H1 (cell line): ENCODE results near the gene ULK3. TPM values are rescaled to one million over a fixed set of nuclear protein-coding genes. Genes with fewer than 3 reads are reported as not detected.

Experiments used
- CTCF ChIA-PET: fragments of 300-600 bp; sonication (Branson Sonifier 250); formaldehyde crosslinking; loops from one replicate; lab custom pipeline; 2021; ENCODE audit not compliant: partially characterized antibody; lab: Charles Lee
- POLR2A ChIA-PET: fragments of 300-600 bp; sonication (Branson Sonifier 250); formaldehyde crosslinking; loops from one replicate; lab custom pipeline; 2021; ENCODE audit warnings: inconsistent platforms; ENCODE audit not compliant: partially characterized antibody; lab: Charles Lee
- DNase-seq, 2 experiments: peaks; one replicate each; pipeline versions ENCODE4 v3.0.0 to v3.0.0-alpha.2; 2010 to 2022; ENCODE audit warnings: low spot score in 2 of 2, low read depth in 1 of 2, mixed read lengths in 1 of 2
- FAIRE-seq: peaks from 2 replicates; lab custom pipeline; 2011; peaks lifted over from hg19 to GRCh38; lab: Jason Lieb, UNC
- H2AFZ ChIP-seq: 2 replicates; pipeline ENCODE4 v1.8.1; 2012; ENCODE audit warnings: low read length, inconsistent platforms
- H2AK5ac ChIP-seq: 2 replicates; pipeline ENCODE4 v1.6.1; 2013; ENCODE audit warnings: low read depth, low read length
- H2BK120ac ChIP-seq: replicated peaks from 2 replicates; pipeline ENCODE3; 2013; ENCODE audit warnings: low read depth, low read length, inconsistent platforms
- H2BK12ac ChIP-seq: 2 replicates; pipeline ENCODE4 v1.6.1; 2013; ENCODE audit warnings: low read depth, low read length
- H2BK15ac ChIP-seq: 2 replicates; pipeline ENCODE4 v1.6.1; 2013; ENCODE audit warnings: low read length
- H2BK20ac ChIP-seq: 2 replicates; pipeline ENCODE4 v1.6.1; 2013; ENCODE audit warnings: low read length
- H2BK5ac ChIP-seq: 2 replicates; pipeline ENCODE4 v1.6.1; 2013; ENCODE audit warnings: low read depth, low read length
- H3K14ac ChIP-seq: 2 replicates; pipeline ENCODE4 v1.6.1; 2013; ENCODE audit warnings: inconsistent platforms; ENCODE audit not compliant: insufficient read length
- H3K18ac ChIP-seq: 2 replicates; pipeline ENCODE4 v1.6.1; 2013; ENCODE audit warnings: low read length; ENCODE audit errors: extremely low read depth
- H3K23ac ChIP-seq: 2 replicates; pipeline ENCODE4 v1.6.1; 2013; ENCODE audit warnings: inconsistent platforms; ENCODE audit not compliant: insufficient read length
- H3K23me2 ChIP-seq: 2 replicates; pipeline ENCODE4 v1.6.1; 2013; ENCODE audit warnings: low read depth, low read length
- H3K27ac ChIP-seq: 2 replicates; pipeline ENCODE4 v1.6.1; 2011; ENCODE audit warnings: low read depth, low read length, inconsistent platforms
- H3K27me3 ChIP-seq, 4 experiments: replicated peaks in 1 of 4; 1 replicate in 1 of 4; 2 replicates in 3 of 4; pipeline versions ENCODE4 v1.6.1 to v1.8.1; 2011 to 2013; ENCODE audit warnings: low read length in 3 of 4, mild to moderate bottlenecking in 3 of 4, inconsistent platforms in 2 of 4, mixed read lengths in 2 of 4, moderate library complexity in 1 of 4; ENCODE audit not compliant: control insufficient read depth in 3 of 4, insufficient read depth in 3 of 4; ENCODE audit errors: extremely low read depth in 1 of 4
- H3K36me3 ChIP-seq, 4 experiments: 2 replicates each; pipeline versions ENCODE4 v1.6.1 to v1.8.1; 2011 to 2013; ENCODE audit warnings: mild to moderate bottlenecking in 4 of 4, low read length in 3 of 4, moderate library complexity in 2 of 4, control low read depth in 1 of 4, inconsistent platforms in 1 of 4; ENCODE audit not compliant: insufficient read depth in 4 of 4, control insufficient read depth in 2 of 4
- H3K4ac ChIP-seq: replicated peaks from 2 replicates; pipeline ENCODE3; 2013; ENCODE audit warnings: low read length, low read depth, mixed read lengths, inconsistent platforms; ENCODE audit not compliant: insufficient read length
- H3K4me1 ChIP-seq, 4 experiments: replicated peaks in 1 of 4; 1 replicate in 1 of 4; 2 replicates in 3 of 4; pipeline versions ENCODE4 v1.6.1 to v1.8.1; 2011 to 2013; ENCODE audit warnings: low read length in 3 of 4, inconsistent platforms in 2 of 4, mixed read lengths in 1 of 4; ENCODE audit not compliant: insufficient read depth in 4 of 4, control insufficient read depth in 3 of 4
- H3K4me2 ChIP-seq, 2 experiments: 2 replicates each; pipeline versions ENCODE4 v1.6.1 to v1.8.1; 2011 to 2013; ENCODE audit warnings: low read depth in 2 of 2, low read length in 2 of 2, control low read depth in 1 of 2, inconsistent platforms in 1 of 2, mild to moderate bottlenecking in 1 of 2; ENCODE audit not compliant: insufficient read depth in 1 of 2
- H3K4me3 ChIP-seq, 4 experiments: fragments of 200-600, 300-600 bp in 1 of 4; sonication (generic), shearing (Covaris generic), sonication (Bioruptor Twin) in 1 of 4; 2 replicates each; pipeline versions ENCODE4 v1.5.1 to v1.8.1; 2011 to 2016; ENCODE audit warnings: low read length in 4 of 4, low read depth in 3 of 4, control low read depth in 2 of 4, inconsistent platforms in 2 of 4, mild to moderate bottlenecking in 2 of 4, mixed read lengths in 1 of 4, moderate library complexity in 1 of 4; ENCODE audit not compliant: insufficient read depth in 2 of 4; ENCODE audit errors: extremely low read depth in 1 of 4
- H3K56ac ChIP-seq: replicated peaks from 2 replicates; pipeline ENCODE3; 2013; ENCODE audit warnings: low read depth, mild to moderate bottlenecking, mixed read lengths, low read length, inconsistent platforms; ENCODE audit not compliant: insufficient read length
- H3K79me1 ChIP-seq: 2 replicates; pipeline ENCODE4 v1.6.1; 2013; ENCODE audit warnings: low read depth, low read length, control low read depth
- H3K79me2 ChIP-seq, 2 experiments: 2 replicates each; pipeline versions ENCODE4 v1.6.1 to v1.8.1; 2012 to 2013; ENCODE audit warnings: low read length in 2 of 2, mild to moderate bottlenecking in 2 of 2, inconsistent platforms in 1 of 2; ENCODE audit not compliant: insufficient read depth in 2 of 2, control insufficient read depth in 1 of 2
- H3K9ac ChIP-seq, 4 experiments: replicated peaks in 1 of 4; 1 replicate in 1 of 4; 2 replicates in 3 of 4; pipeline versions ENCODE4 v1.6.1 to v1.8.1; 2011 to 2013; ENCODE audit warnings: low read depth in 3 of 4, low read length in 3 of 4, control low read depth in 2 of 4, mild to moderate bottlenecking in 2 of 4, moderate library complexity in 2 of 4, inconsistent platforms in 1 of 4; ENCODE audit errors: extremely low read depth in 1 of 4
- H3K9me3 ChIP-seq, 2 experiments: 2 replicates each; pipeline versions ENCODE4 v1.6.1 to v1.8.1; 2012 to 2013; ENCODE audit warnings: mild to moderate bottlenecking in 2 of 2, moderate library complexity in 2 of 2, control low read depth in 1 of 2, inconsistent platforms in 1 of 2, low read depth in 1 of 2, low read length in 1 of 2, mixed read lengths in 1 of 2; ENCODE audit not compliant: insufficient read depth in 2 of 2
- H4K20me1 ChIP-seq, 2 experiments: replicated peaks in 1 of 2; 2 replicates each; pipeline versions ENCODE3 to v1.8.1; 2011 to 2013; ENCODE audit warnings: inconsistent platforms in 2 of 2, low read length in 2 of 2, mild to moderate bottlenecking in 1 of 2; ENCODE audit not compliant: insufficient read depth in 2 of 2, control insufficient read depth in 1 of 2
- H4K5ac ChIP-seq: 2 replicates; pipeline ENCODE4 v1.6.1; 2013; ENCODE audit warnings: low read length, low read depth, mixed read lengths, inconsistent platforms; ENCODE audit not compliant: insufficient read length
- H4K8ac ChIP-seq: 2 replicates; pipeline ENCODE4 v1.8.0; 2013; ENCODE audit warnings: mild to moderate bottlenecking, moderate library complexity, low read length, inconsistent platforms; ENCODE audit not compliant: insufficient read depth; ENCODE audit errors: extremely low read depth
- H4K91ac ChIP-seq: replicated peaks from 2 replicates; pipeline ENCODE3; 2013; ENCODE audit warnings: low read length, mixed read lengths, inconsistent platforms; ENCODE audit not compliant: insufficient read length
- ASH2L ChIP-seq: fragments of 200-600, 300-600 bp; sonication (generic); IDR thresholded peaks from one replicate; pipeline ENCODE4 v1.7.1; 2017; ENCODE audit warnings: low read length
- GABPA ChIP-seq: IDR thresholded peaks from 2 replicates; pipeline ENCODE4 v1.6.1; 2011; ENCODE audit warnings: mild to moderate bottlenecking, low read length, moderate library complexity, borderline replicate concordance; ENCODE audit not compliant: insufficient read depth
- WGBS, 2 experiments: shearing (Covaris generic) in 1 of 2; methylation state at CpG; one replicate each; pipeline versions ENCODE4 v1.1.6 to v1.1.7; 2013 to 2015; ENCODE audit warnings: low lambda C conversion rate in 2 of 2, mixed read lengths in 2 of 2, inconsistent platforms in 1 of 2, low coverage in 1 of 2, missing lambda C conversion rate in 1 of 2; ENCODE audit not compliant: insufficient replicate concordance in 2 of 2, insufficient coverage in 1 of 2, insufficient read length in 1 of 2; ENCODE audit errors: extremely low coverage in 1 of 2, missing lambda C conversion rate in 1 of 2; 5-methylcytosine and 5-hydroxymethylcytosine counted together
- polyA plus RNA-seq, 7 experiments: library from polyadenylated mRNA; depleted of rRNA in 3 of 7; stranded (reverse) in 5 of 7; unstranded in 2 of 7; fragments of >200 nt in 5 of 7; fragments of 200-250 nt in 2 of 7; gene quantifications; 1 replicate in 5 of 7; 2 replicates in 1 of 7; 4 replicates in 1 of 7; pipeline versions ENCODE4 v1.2.1 to v1.2.3, GENCODE V29; 2011 to 2013; ENCODE audit warnings: missing spikeins in 2 of 7, mixed read lengths in 2 of 7
- total RNA-seq: library from RNA; stranded (reverse); fragmentation: NEBNext Ultra II Directional; extraction: Animal tissue kit (Norgen Biotek cat#: 25700); gene quantifications from 2 replicates; pipeline ENCODE4 v1.2.1, GENCODE V29; 2021

ULK3 gene
- total and polyA plus RNA-seq, 2 of the 8 experiments (the other 6 are each of a cell fraction or from before 2014, with no cell fraction given) = 27.1 to 34.4 TPM

- no peak overlapping the region for H2BK5ac ChIP-seq
- no peak overlapping the region for H3K4me2 ChIP-seq
- peaks cover 2% of the 10 kb centered on the region in 2 experiments for H4K20me1 ChIP-seq
- ChIA-PET CTCF (interaction anchor here (0.5 to 6.6 kb wide), 17 partner anchors 10 to 207 kb away, joined by 3 to 52 read pairs (median 5); partner anchors contain the start of gene CPLX3), POLR2A (interaction anchor here (0.9 kb wide), 1 partner anchor 16 kb away, joined by 3 read pairs; no protein-coding TSS in a partner anchor)
- no peak overlapping the region for H3K27ac ChIP-seq
- no peak overlapping the region for H3K4ac ChIP-seq
- no peak overlapping the region for H2BK15ac ChIP-seq
- H4K5ac ChIP-seq = no peak overlapping the region
- H3K9ac ChIP-seq = no peak overlapping the region
- DNase-seq = no peak
- no peak overlapping the region for H2BK20ac ChIP-seq
- no peak overlapping the region for H4K8ac ChIP-seq
- no peak overlapping the region for H2BK120ac ChIP-seq
- H3K56ac ChIP-seq = no peak overlapping the region
- H3K79me1 ChIP-seq = 0 out of 2 replicates have a peak, but pooled peaks cover 2% of the 10 kb centered on the region
- 84% methylated on average over 7 of the region's 11 CpGs; no CpG with 5 or more reads in 1 of the 2 experiments for WGBS, 2 experiments
- H3K27me3 ChIP-seq = no peaks in the 10 kb centered on the region
- H3K36me3 ChIP-seq = peaks cover 0 to 5% (median 2%) of the 10 kb centered on the region in 4 experiments; a peak in 3 of 8 replicates
- no peaks in the 10 kb centered on the region for H3K79me2 ChIP-seq
- H3K4me3 ChIP-seq = no peak overlapping the region
- H3K14ac ChIP-seq = no peak overlapping the region
- no peak overlapping the region for H2AFZ ChIP-seq
- H2AK5ac ChIP-seq = no peak overlapping the region
- no peak for FAIRE-seq
- TF ChIP-seq ASH2L (no peak), GABPA (no peak)
- peaks cover 0 to 14% (median 9%) of the 10 kb centered on the region in 4 experiments; a peak in 6 of 7 replicates for H3K4me1 ChIP-seq
- no peak overlapping the region for H3K18ac ChIP-seq
- H3K23me2 ChIP-seq = peaks cover 7% of the 10 kb centered on the region; the same call in 1 of the 2 replicates
- H3K23ac ChIP-seq = no peak overlapping the region
- H4K91ac ChIP-seq = no peak overlapping the region
- H2BK12ac ChIP-seq = no peak overlapping the region
- no peaks in the 10 kb centered on the region for H3K9me3 ChIP-seq
These were observed 4.0 kb downstream of the ULK3 start for GRCh38 chr15:74838746-74839525.
